ENCODE results near the gene MXRA7.

GRCh38 chr17:76679239-76679638, 31.5 kb downstream of the MXRA7 start:
- no peak for TF ChIP-seq POLR2A (IDR thresholded peaks at IDR 0.05)
- no peak for TF ChIP-seq CTCF (IDR thresholded peaks at IDR 0.05)
